GM19025 (cell line): ENCODE data around the gene CTNNA1.

ENCODE experiments used
- ATAC-seq: cut with Tn5 transposase; IDR thresholded peaks from one replicate; pipeline ENCODE4 v1.9.1; 2021; ENCODE audit warnings: mild to moderate bottlenecking, low read depth, moderate library complexity; ENCODE audit not compliant: unreplicated experiment

The CTNNA1 gene

GRCh38 chr5:138943599-138944173, 190.5 kb downstream of the CTNNA1 start:
- ATAC-seq, result no peak

GRCh38 chr5:138944527-138945322, 191.5 kb downstream of the CTNNA1 start:
- no peak for ATAC-seq

DNA sequence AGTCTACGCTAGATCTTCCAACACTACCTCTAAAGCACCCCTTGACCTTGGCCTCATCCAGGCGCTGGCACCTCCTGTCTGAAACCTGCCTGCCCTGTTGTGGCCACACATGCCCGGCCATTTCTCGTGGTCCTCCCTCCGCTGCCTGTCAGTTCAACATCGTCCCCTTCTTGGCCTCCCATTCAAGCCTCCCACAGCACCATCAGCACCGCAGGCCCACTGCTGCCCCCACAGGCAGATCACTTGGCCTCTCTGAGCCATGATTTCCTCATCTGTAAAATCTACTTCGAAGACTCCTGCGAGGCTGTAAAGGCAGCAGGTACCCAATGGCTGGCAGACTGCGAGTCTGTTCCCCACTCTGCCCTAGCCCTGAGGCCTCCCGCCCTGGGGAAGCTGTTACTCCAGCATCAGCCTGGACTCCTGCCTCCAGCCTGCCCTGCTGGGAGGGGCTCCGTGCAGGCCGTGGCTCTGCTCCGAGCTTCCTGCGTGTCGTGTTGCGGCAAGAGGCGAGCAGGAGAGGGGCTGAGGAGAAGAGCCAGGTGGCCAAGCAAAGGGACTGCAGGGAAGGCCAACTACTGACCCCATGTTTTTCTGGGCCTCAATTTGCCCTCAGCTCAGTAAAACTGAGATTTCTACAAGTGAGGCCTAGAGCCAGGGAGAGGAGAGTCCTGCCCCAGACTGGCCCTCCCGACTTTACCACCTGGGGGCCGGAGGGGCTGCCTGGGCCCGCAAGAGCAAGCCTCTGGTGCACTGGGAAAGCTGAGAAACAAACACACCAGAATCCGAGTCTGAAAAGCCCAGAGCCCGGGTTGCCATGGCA, 192.4 kb downstream of the CTNNA1 start:
- ATAC-seq, result no peak

GRCh38 chr5:138946241-138946623, 193.0 kb downstream of the CTNNA1 start:
- ATAC-seq, result no peak

GRCh38 chr5:138946831-138947560, 193.8 kb downstream of the CTNNA1 start:
- no peak for ATAC-seq

DNA sequence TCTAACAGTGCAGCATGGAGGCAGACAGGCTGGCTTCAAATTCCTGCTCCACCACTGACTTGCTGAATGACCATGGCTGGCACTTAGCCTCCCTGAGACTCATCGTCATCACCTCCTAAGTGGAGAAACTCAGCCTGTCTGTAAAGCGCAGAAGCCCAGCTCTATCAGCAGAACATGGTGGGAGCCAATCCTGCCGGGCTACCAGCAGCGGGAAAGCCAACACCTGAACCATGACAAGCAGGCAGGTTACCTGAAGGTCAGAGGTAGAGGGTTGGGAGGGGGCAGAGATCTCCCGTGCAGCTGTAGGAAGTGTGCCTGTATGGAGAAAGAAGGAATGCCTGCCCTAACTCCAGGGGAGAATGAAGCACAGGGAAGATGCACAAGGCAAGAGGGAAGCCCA, 194.6 kb downstream of the CTNNA1 start:
- ATAC-seq, result no peak

DNA sequence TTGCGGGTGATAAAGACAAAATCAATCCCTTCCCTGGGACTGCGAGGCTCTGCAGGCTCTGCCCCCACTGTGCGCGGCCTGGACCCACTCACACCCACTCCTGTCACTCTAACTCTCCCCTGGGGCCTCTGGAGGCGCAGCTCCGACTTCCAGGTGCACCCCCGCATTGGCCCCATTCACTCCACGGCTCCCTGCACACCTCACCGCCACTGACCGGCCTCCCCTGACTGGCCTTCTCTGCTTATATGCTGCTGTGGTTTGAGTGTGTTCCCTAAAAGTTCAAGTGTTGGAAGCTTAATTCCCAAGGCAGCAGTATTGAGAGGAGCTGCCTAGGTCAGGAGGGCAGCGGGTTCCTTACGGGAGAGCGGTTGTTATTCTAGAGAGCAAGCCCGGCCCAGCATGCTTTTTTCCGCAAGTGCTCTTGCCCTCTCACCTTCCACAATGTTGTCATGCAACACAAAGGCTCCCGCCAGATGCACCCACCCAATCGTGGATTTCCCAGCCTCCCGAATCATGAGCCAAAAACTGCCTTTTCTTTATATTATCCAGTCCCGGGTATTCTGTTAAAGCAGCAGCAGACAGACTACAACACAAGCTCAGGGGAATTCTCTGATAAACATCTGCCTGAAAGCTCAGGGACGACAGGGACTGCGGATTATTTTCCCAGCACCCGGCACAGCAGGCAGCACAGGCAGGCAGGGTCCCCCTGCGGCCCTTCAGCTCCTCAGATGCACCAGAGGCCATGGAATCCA, 195.4 kb downstream of the CTNNA1 start:
- no peak for ATAC-seq

- ATAC-seq, result no peak
Measured at GRCh38 chr5:138949223-138949574, 196.0 kb downstream of the CTNNA1 start.

DNA sequence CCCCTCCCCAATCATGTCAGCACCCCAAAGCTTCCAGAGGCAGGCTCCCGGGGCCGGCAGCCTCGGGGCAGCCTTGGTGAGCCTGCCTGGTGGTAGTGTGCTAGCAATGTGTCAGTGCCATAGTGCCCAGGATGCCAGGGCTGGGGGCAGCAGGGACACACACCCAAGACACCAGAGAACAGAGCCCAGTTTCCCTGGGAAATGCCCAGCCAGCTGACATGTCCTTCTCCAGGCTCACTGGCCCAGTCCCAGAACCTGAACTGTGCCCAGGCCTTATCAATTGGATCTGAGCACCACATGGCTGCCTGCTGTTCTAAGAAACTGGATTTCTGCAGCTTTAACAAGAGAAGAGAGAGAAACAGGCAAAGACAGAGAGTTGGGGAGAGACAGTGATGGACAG, 196.8 kb downstream of the CTNNA1 start:
- no peak for ATAC-seq

DNA sequence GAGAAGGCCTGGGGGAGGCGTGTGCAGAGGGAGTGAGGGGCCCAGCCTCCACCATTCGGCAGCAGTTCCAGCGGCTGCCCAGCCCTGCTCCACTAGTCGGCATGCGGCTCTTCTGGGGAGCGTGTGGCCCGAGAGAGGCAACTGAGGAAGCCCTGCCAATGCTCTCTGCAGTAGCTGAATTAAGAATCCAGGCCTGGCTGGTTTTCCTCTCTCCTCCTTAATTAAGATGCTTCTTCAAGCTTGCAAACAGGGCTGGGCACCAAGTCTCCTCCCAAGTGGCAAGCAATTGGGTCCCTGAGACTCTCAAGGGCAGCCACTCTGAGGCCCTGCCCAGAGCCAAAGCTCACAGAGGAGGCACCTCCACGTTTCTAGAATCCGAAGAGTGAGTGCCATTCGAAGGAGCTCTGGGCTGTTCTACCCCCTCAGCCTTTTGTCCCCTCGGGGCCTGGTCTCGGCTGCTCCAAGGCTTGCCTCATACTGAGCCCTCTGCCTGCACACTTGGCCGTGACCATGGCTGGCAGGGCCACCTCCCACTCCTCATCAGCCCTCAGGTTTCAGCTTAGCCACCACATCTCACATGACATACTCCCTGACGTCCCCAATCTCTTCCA, 197.3 kb downstream of the CTNNA1 start:
- no peak for ATAC-seq

- no peak for ATAC-seq
Measured at GRCh38 chr5:138951091-138951985, 198.1 kb downstream of the CTNNA1 start.

DNA sequence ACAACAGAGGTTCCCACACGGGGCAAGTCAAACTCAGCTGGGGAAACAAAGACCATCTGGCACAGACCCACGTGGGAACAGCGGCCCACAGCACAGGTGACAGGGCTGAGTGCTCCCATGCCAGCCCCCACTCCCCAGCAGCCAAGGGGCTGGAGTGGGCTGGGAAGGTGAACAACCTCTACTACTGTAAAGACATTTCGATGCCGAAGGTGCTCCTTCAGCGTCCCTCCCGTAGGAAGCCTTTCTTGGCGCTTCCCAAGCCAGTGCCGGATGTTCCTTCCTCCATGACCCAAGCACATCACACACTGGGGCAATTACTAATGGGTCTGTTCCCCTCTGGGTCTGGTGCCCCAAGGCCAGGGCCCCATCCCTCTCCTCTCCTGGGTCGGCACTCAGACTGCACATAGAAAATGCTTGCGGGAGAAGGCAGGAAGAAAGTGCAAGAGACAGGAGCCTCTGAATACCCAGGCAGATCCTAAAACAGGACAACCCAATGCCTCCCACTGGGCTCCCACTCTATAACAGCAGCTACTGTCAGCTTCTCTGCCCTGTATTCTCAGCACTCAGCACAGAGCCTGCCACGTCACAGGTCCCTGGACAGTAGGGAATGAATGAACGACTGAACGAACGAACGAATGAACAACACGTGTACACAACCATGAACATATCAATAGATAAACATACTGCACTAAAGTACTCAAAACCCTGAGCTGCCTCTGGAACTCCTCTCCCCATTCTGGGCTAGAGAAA, 198.9 kb downstream of the CTNNA1 start:
- ATAC-seq, result no peak

DNA sequence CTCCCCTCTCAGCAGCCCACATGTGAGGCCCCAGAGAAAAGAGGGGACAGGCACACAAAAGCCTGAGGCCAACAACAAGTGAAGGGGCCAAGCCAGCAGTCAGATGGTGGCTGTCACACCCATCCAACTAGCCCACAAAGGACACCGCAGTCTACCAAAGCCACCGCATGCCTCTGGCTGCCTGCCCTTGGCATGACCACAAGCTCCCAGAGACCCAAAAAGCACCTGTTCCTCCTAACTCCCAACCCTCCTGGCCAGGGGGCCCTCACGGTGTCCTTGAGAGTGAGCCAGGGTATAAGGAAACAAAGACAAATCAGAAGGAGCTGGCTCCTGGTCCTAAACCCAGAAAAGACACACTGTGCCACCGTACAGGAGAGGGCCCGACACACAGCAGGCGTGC, 199.7 kb downstream of the CTNNA1 start:
- no peak for ATAC-seq

DNA sequence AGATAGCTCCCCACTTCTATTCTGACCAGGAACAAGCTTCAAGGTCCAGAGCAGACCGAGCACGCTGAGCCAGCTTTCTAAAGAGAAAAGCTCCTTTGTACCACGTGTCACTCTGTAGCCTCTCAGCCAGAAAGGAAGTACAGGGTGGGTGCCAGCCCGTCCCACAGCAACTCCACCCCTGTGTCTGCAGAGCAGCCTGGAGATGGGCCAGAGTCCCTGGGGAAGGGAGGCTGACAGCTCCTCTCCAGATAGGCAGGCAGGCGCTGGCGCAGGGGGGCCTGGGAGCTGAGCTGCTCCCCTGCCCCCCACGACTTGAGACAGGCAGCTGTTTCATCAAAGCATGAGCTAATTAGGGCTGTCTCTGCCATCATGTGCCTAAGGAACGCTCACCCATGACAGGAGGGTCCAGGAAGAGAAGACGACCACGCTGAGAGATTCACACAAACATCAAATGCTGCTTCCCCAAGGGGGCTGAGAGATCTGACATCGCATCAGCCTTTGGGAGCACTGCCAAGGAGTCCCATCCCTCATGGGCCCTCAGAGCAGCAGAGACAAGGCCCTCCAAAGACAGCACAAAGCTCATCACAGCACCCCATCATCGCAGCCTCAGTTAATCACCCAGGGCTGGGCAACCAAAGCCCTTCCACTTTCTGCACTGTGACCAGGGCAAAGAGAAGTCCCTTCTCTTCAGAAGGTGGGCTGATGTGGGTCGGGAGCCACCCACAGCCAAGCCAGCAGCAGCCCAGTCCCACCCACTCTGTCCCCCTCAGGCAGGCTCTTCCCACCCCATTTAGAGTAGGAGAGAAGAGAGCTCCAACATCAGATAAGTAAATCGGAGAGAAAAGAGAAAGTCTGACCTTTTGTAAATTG, 200.4 kb downstream of the CTNNA1 start:
- no peak for ATAC-seq

- no peak for ATAC-seq
Measured at GRCh38 chr5:138954257-138955012, 201.2 kb downstream of the CTNNA1 start.

- no peak for ATAC-seq
Measured at GRCh38 chr5:138955013-138955660, 201.9 kb downstream of the CTNNA1 start.
